HUES6 (cell line): ENCODE measurements around the gene MYCL.

Experiments
- H3K27ac ChIP-seq: 2 replicates; pipeline ENCODE4 v1.7.0; 2013; ENCODE audit warnings: low read depth, mild to moderate bottlenecking, low read length, inconsistent platforms
- H3K27me3 ChIP-seq: 2 replicates; pipeline ENCODE4 v1.6.1; 2013; ENCODE audit warnings: low read length; ENCODE audit not compliant: control insufficient read depth, insufficient read depth
- H3K36me3 ChIP-seq: 2 replicates; pipeline ENCODE4 v1.6.1; 2013; ENCODE audit warnings: low read length; ENCODE audit not compliant: control insufficient read depth, insufficient read depth
- H3K4me1 ChIP-seq: 2 replicates; pipeline ENCODE4 v1.6.1; 2013; ENCODE audit warnings: low read length; ENCODE audit not compliant: control insufficient read depth, insufficient read depth
- H3K4me3 ChIP-seq: 2 replicates; pipeline ENCODE4 v1.5.1; 2013; ENCODE audit warnings: low read depth, low read length
- H3K9ac ChIP-seq: one replicate; pipeline ENCODE4 v1.6.1; 2013; ENCODE audit warnings: mild to moderate bottlenecking, low read length
- H3K9me3 ChIP-seq: 2 replicates; pipeline ENCODE4 v1.6.1; 2013; ENCODE audit warnings: low read depth, low read length; ENCODE audit not compliant: control insufficient read depth, insufficient read depth

MYCL gene

DNA sequence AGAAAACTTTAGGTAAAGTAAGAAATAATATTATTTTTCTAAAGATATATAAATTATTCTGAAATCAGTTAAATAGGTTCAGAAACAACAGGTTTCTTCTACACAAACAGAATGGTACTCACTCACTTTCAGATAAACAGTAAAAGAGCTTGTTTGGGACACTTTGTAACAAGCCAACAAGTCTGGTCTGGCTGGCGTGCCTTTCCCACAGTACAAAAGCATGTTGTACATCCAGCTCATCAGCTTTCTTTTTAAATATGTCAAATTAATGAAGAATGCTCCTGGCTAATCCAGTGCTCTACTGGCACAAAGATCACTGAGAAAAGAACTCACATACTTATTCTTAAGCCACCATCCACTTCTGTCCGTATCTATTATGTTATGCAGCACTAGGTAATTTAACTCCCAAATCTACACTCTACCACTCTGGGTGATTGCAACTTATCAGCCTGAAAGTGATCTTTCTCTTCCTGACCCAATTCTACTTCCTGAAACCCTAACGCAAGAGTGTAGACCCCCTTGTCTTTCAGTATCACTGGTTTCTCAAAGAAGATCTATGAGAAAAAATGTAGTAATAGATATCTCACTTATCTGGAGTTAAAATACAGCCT is 51.0 kb downstream of the MYCL start:
- H3K27me3 ChIP-seq: no peaks in the 10 kb centered on the region
- peaks cover 76% of the 10 kb centered on the region for H3K36me3 ChIP-seq
- H3K4me1 ChIP-seq: no peaks in the 10 kb centered on the region
- no peak overlapping the region for H3K27ac ChIP-seq
- no peaks in the 10 kb centered on the region for H3K9me3 ChIP-seq
- no peak overlapping the region for H3K9ac ChIP-seq
- no peak overlapping the region for H3K4me3 ChIP-seq

DNA sequence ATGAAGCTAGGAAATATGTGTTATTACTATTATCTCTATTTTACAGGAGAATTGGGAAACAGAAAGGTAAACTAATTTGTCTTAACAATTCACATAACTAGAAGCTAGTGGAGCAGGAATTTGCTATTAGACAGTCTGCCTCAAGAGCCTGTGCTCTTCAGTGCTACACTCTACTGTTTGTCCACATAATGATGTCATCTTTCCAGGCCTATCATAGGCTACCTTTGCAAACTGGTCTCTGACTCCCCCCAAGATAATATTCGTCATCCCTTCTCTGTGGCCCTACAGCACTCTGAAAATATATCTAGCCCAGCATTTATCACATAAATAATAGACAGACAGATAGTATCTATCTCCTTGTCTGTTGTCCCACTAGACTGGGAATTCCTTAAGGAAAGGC is 52.5 kb downstream of the MYCL start:
- H3K4me1 ChIP-seq: no peaks in the 10 kb centered on the region
- no peak overlapping the region for H3K27ac ChIP-seq
- H3K27me3 ChIP-seq: no peaks in the 10 kb centered on the region
- no peak overlapping the region for H3K9ac ChIP-seq
- no peaks in the 10 kb centered on the region for H3K9me3 ChIP-seq
- H3K4me3 ChIP-seq: no peak overlapping the region
- peaks cover 77% of the 10 kb centered on the region for H3K36me3 ChIP-seq

DNA sequence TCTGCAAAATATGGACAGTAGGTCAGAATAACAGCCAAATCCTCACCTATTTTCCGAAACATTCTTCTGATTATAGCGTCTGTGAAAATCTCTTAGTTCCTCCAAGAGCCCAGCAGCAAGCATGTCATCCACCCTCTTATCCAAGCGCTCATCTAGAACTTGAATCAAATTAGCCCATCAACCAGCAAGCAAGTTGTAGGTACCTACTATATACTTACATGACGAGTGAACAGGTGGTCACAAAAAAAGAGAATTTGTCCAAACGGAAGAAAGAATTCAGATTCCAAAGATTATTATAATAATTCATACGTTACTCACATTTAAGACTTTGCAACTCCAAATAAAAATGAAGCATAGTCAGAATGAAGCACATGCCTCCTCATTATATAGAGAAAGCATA is 53.8 kb downstream of the MYCL start:
- Histone ChIP-seq H3K27ac (no peak overlapping the region), H3K36me3 (peaks cover 80% of the 10 kb centered on the region), H3K4me3 (no peak overlapping the region), H3K4me1 (no peaks in the 10 kb centered on the region), H3K27me3 (no peaks in the 10 kb centered on the region), H3K9me3 (no peaks in the 10 kb centered on the region), H3K9ac (no peak overlapping the region)

DNA sequence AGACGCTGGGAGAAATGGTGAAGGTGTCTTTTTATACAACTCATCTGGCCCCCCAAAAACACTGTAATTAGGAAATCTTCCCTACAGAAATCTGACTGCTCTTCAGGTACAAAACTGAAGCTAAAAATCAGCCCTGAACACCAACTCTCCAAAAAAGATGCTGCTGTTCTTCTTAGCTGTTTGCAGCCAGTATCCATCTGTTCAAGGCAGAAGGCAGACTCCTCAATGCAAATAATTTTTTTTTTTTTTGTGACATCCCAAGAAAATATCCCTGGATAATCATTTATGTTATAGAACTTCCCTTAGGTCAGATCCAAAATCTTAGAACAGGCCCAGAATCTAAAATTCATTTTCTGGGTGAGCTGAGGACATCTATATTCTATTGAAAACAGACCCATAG is 54.9 kb downstream of the MYCL start:
- Histone ChIP-seq H3K9ac (no peak overlapping the region), H3K27ac (no peak overlapping the region), H3K4me1 (no peaks in the 10 kb centered on the region), H3K36me3 (peaks cover 85% of the 10 kb centered on the region), H3K9me3 (no peaks in the 10 kb centered on the region), H3K4me3 (no peak overlapping the region), H3K27me3 (no peaks in the 10 kb centered on the region)

DNA sequence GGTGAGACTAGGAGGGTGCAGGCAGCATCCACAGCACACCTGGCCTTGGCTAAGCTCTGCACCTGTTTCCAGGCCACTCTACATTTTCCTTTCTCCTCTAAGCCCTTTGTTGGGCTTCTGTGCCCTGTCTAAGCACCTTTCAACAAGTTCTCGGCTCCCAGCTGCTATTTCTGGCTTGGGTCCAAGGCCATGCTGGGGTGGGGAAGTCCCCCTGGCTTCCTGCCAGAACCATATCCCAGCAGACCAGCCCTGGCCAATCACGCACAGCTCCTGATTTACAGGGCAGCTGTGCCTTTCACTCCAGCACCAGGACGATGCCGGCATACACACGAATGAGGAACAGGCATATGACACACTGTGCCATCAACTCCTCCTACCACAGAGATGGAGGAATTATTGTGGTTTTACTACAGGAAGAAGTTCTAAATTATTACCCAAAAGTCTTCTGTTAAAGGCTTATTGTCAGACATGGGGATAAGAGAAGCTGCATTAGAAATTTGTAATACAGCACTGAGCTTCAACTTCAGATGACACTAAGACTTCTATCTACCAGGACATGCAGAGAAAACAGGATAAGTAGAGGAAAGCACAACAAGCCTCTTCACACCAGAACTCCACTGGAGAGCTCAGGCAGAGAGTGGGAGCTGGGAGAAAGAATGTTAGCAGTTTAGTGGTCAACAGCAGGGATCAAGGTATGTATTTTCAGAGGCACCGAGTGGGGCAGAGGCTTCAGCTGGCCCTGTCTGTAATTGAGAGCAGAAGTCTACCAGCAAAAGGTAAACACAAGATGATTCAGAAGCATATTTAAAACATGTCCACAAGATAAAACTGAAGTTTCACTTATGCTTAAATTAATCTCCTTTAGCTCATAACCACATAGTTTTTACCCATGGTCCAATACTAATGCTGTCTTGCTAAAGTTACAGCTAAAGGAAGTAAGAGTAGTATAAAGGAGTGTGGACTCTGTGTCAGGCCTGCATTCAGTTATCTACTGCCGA is 55.8 kb downstream of the MYCL start:
- H3K4me1 ChIP-seq: no peaks in the 10 kb centered on the region
- peaks cover 92% of the 10 kb centered on the region for H3K36me3 ChIP-seq
- no peak overlapping the region for H3K4me3 ChIP-seq
- H3K9me3 ChIP-seq: no peaks in the 10 kb centered on the region
- H3K27ac ChIP-seq: no peak overlapping the region
- H3K27me3 ChIP-seq: no peaks in the 10 kb centered on the region
- H3K9ac ChIP-seq: no peak overlapping the region
